ENCODE results near the gene NOP16. TPM values are rescaled to one million over a fixed set of nuclear protein-coding genes. Genes with fewer than 3 reads are reported as not detected.
A peak's percentile ranks its signal among the peaks of the same experiment; 100 is the strongest.

Gene NOP16
- total RNA-seq, 3 donors from 2014 or later (not counting 1 experiment from before 2014, with no cell fraction given): 6.4 to 12.4 (median 12.1) TPM

DNA sequence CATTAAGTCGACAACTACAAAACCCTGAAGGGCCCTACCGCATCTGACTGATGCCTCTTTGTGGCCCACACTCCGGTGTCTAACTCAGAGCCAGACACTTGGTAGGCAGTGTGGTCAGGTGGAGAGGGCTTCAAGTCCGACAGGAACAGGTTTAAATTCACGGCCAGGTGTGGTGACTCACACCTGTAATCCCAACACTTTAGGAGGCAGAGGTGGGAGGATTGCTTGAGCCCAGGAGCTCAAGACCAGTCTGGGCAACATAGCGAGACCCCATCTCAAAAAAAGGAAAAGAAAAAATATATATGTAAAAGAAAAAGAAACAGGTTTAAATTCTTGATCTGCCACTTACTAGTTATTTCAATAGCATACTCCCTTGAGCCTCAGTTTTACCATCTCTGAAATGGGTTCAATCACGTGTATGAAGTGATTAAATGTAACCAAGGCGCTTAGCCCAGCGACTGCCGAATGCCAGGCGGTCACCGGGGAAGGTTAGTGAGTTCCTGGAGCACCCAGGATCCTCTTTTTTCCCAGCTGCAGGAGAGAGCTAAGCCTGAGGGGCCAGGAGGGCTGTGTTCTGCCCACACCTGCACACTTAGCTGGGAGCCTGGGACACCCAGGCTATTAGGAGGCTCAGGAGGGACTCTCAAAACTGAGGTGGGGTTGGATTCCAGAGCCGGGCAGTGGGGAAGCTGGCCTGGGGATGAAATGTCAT, 27.0 kb upstream of the NOP16 start:
- WGBS (ENCODE audit: insufficient coverage): 87% methylated on average over 11 of the region's 13 CpGs
- no peak for TF ChIP-seq CTCF (IDR thresholded peaks at IDR 0.05)
- H3K27ac Mint-ChIP-seq: peak overlapping the region; percentile 80 to 86
- H3K4me3 Mint-ChIP-seq: peak overlapping the region; percentile 89
- H3K27me3 Mint-ChIP-seq (ENCODE audit: low read depth in 2 of 2): peaks cover 0 to 2% of the 10 kb centered on the region in 2 donors
- Histone ChIP-seq H3K36me3 (ENCODE audit: control insufficient read depth, insufficient read depth, low read length) (no peaks in the 10 kb centered on the region), H3K27me3 (ENCODE audit: control insufficient read depth, insufficient read depth, low read length) (no peaks in the 10 kb centered on the region), H3K27ac (ENCODE audit: low read length) (peak overlapping the region; percentile 60), H3K4me1 (ENCODE audit: control insufficient read depth, insufficient read depth, low read length) (peaks cover 19% of the 10 kb centered on the region), H3K9me3 (ENCODE audit: control insufficient read depth, insufficient read depth, low read length) (no peaks in the 10 kb centered on the region), H3K4me3 (ENCODE audit: low read length) (peak overlapping the region; percentile 49)
- intact Hi-C loops (cut with micrococcal nuclease): loop anchor here (5.0 kb wide), 2 partner anchors 142 to 182 kb away; no protein-coding TSS in a partner anchor
- no peaks in the 10 kb centered on the region for H3K36me3 Mint-ChIP-seq
- no peaks in the 10 kb centered on the region for H3K9me3 Mint-ChIP-seq
- H3K4me1 Mint-ChIP-seq: peaks cover 38 to 55% of the 10 kb centered on the region in 2 donors
- ATAC-seq (no peak), DNase-seq (no peak)

- Mint-ChIP-seq H3K36me3 (no peaks in the 10 kb centered on the region), H3K4me1 (peaks cover 43 to 55% of the 10 kb centered on the region in 2 donors), H3K9me3 (no peaks in the 10 kb centered on the region), H3K4me3 (peak overlapping the region; percentile 89), H3K27me3 (ENCODE audit: low read depth in 2 of 2) (no peaks in the 10 kb centered on the region), H3K27ac (peak overlapping the region; percentile 80 to 86)
- H3K9me3 ChIP-seq (ENCODE audit: control insufficient read depth, insufficient read depth, low read length): no peaks in the 10 kb centered on the region
- 78% methylated on average over 2 of the region's 3 CpGs for WGBS (ENCODE audit: insufficient coverage)
- TF ChIP-seq CTCF (IDR thresholded peaks at IDR 0.05): no peak
- no peak for DNase-seq
- peaks cover 2% of the 10 kb centered on the region for H3K36me3 ChIP-seq (ENCODE audit: control insufficient read depth, insufficient read depth, low read length)
- H3K27ac ChIP-seq (ENCODE audit: low read length): no peak overlapping the region
- ATAC-seq: no peak
- intact Hi-C loops (cut with micrococcal nuclease): loop anchor here (5.0 kb wide), 2 partner anchors 143 to 183 kb away; no protein-coding TSS in a partner anchor
- peaks cover 19% of the 10 kb centered on the region for H3K4me1 ChIP-seq (ENCODE audit: control insufficient read depth, insufficient read depth, low read length)
- no peak overlapping the region for H3K4me3 ChIP-seq (ENCODE audit: low read length)
- no peaks in the 10 kb centered on the region for H3K27me3 ChIP-seq (ENCODE audit: control insufficient read depth, insufficient read depth, low read length)
Measured at GRCh38 chr5:176414704-176415103, 26.3 kb upstream of the NOP16 start.

- TF ChIP-seq CTCF (IDR thresholded peaks at IDR 0.05): no peak
- H3K27me3 Mint-ChIP-seq (ENCODE audit: low read depth in 2 of 2): no peaks in the 10 kb centered on the region
- H3K4me1 Mint-ChIP-seq: peaks cover 43 to 55% of the 10 kb centered on the region in 2 donors
- no peaks in the 10 kb centered on the region for H3K9me3 ChIP-seq (ENCODE audit: control insufficient read depth, insufficient read depth, low read length)
- no peak overlapping the region for H3K4me3 ChIP-seq (ENCODE audit: low read length)
- H3K27me3 ChIP-seq (ENCODE audit: control insufficient read depth, insufficient read depth, low read length): no peaks in the 10 kb centered on the region
- H3K36me3 Mint-ChIP-seq: no peaks in the 10 kb centered on the region
- no peak overlapping the region for H3K27ac ChIP-seq (ENCODE audit: low read length)
- 96% methylated on average over 6 of the region's 7 CpGs for WGBS (ENCODE audit: insufficient coverage)
- H3K27ac Mint-ChIP-seq: peak overlapping the region; percentile 21 to 86
- no peak overlapping the region for H3K4me3 Mint-ChIP-seq
- DNase-seq: no peak
- H3K9me3 Mint-ChIP-seq: no peaks in the 10 kb centered on the region
- intact Hi-C loops (cut with micrococcal nuclease): no loop called here
- peaks cover 19% of the 10 kb centered on the region for H3K4me1 ChIP-seq (ENCODE audit: control insufficient read depth, insufficient read depth, low read length)
- H3K36me3 ChIP-seq (ENCODE audit: control insufficient read depth, insufficient read depth, low read length): peaks cover 4% of the 10 kb centered on the region
- no peak for ATAC-seq
Measured at GRCh38 chr5:176413709-176414191, 25.4 kb upstream of the NOP16 start.

All from natural killer cell (primary cell).